Measurements from ENCODE around the gene PLAU.

Gene PLAU

DNA sequence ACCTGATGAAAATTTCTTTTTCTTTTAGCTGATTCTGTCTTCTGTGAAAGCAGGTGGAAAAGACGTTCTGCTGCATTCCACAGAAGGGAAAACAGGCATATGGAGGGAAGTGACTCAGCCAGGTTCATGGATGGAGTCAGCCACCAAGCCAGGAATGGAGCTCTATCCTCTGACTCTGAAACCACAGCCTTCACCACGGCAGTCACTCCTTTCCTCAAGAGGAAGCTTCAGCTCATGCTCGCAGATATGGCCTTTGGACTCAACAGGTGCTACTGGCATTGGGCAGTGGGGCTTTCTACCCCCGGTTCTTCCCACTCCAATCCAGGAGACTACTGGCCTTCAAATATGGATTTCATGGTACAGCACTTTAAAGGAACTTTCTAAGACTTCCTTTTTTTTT, 11.5 kb upstream of the PLAU start:
- no peak for TF ChIP-seq CTCF (IDR thresholded peaks at IDR 0.05; ENCODE audit: low read depth, low read length)
- H3K4me3 ChIP-seq (replicated peaks in 1 of 2; ENCODE audit: low read depth in 2 of 2, low read length in 2 of 2), result no peak overlapping the region
- peak; percentile 59 to 93 for DNase-seq (ENCODE audit: low read depth in 2 of 2)

GRCh38 chr10:73900064-73900463, 10.9 kb upstream of the PLAU start:
- DNase-seq (ENCODE audit: low read depth in 2 of 2), result no peak
- no peak for TF ChIP-seq CTCF (IDR thresholded peaks at IDR 0.05; ENCODE audit: low read depth, low read length)
- H3K4me3 ChIP-seq (replicated peaks in 1 of 2; ENCODE audit: low read depth in 2 of 2, low read length in 2 of 2), result no peak overlapping the region

DNA sequence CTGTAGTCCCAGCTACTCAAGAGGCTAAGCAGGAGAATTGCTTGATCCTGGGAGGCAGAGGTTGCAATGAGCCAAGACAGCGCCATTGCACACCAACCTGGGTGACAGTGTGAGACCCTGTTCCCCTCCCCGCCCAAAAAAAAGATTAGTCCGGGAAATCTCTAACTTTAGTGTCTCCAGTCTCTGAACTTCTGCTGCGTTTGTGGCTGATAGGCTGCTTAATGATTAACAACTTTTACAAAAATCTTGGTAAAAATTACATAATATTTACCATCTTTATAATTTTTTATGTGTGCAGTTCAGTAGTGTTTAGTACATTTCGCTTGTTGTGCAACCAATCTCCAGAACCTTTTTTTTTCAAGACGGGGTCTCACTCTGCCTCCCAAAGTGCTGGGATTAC, 9.7 kb upstream of the PLAU start:
- TF ChIP-seq CTCF (IDR thresholded peaks at IDR 0.05; ENCODE audit: low read depth, low read length), result no peak
- no peak overlapping the region for H3K4me3 ChIP-seq (replicated peaks in 1 of 2; ENCODE audit: low read depth in 2 of 2, low read length in 2 of 2)
- DNase-seq (ENCODE audit: low read depth in 2 of 2), result no peak

GRCh38 chr10:73902351-73902750, 8.6 kb upstream of the PLAU start:
- TF ChIP-seq CTCF (IDR thresholded peaks at IDR 0.05; ENCODE audit: low read depth, low read length), result no peak
- no peak for DNase-seq (ENCODE audit: low read depth in 2 of 2)
- H3K4me3 ChIP-seq (replicated peaks in 1 of 2; ENCODE audit: low read depth in 2 of 2, low read length in 2 of 2), result no peak overlapping the region

- DNase-seq (ENCODE audit: low read depth in 2 of 2), result no peak
- no peak overlapping the region for H3K4me3 ChIP-seq (replicated peaks in 1 of 2; ENCODE audit: low read depth in 2 of 2, low read length in 2 of 2)
- no peak for TF ChIP-seq CTCF (IDR thresholded peaks at IDR 0.05; ENCODE audit: low read depth, low read length)
These were observed 5.5 kb upstream of the PLAU start for GRCh38 chr10:73905256-73906020.

DNA sequence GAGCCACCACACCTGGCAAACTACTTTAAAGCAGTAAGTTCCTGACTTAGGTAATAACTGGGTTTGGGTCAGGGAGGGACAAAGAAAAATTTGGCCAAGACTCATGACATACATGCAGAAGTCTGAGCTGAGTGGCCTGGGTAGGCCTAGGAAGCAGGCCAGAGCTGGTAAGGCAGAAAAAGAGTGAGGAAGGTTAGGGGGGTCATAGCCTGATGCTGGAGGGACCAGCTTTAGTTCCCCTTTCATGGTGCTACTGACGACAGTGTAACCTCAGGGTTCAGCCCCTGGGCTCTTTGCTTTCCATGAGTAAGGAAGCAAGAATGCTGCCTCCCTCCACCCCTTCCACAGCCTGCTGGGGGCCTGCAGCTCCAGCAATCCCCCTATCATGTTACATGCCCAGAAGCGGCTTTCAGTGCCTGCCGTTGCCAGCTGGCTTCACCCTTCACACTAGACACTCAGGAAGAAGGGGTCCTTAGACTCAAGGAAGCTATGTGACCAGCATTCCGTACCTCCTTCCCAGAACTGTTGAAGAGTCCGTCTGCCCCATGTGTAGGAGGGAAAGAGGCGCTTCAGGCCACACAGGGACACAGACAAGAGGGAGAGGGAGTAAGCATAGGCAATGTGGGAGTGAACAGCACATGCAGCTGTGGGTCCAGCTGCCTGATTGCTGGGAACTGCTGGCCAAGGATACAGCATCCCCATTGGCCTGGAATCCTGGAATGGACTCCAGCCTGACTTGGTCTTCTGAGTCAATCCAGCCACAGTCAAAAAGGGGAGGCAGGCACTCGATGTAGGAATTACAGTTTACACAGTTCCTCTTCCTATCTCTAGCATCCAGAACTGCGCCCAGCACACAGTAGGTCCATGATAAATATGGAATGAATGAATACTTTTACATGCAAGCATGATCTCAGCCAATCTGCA, 4.1 kb upstream of the PLAU start:
- peak overlapping the region in 1 of 2 donors; percentile 6 for H3K4me3 ChIP-seq (replicated peaks in 1 of 2; ENCODE audit: low read depth in 2 of 2, low read length in 2 of 2)
- no peak for TF ChIP-seq CTCF (IDR thresholded peaks at IDR 0.05; ENCODE audit: low read depth, low read length)
- DNase-seq (ENCODE audit: low read depth in 2 of 2), result peak; percentile 98 to 99

All from cardiac fibroblast (primary cell).